Measurements from ENCODE around the gene CALY.

Gene CALY

DNA sequence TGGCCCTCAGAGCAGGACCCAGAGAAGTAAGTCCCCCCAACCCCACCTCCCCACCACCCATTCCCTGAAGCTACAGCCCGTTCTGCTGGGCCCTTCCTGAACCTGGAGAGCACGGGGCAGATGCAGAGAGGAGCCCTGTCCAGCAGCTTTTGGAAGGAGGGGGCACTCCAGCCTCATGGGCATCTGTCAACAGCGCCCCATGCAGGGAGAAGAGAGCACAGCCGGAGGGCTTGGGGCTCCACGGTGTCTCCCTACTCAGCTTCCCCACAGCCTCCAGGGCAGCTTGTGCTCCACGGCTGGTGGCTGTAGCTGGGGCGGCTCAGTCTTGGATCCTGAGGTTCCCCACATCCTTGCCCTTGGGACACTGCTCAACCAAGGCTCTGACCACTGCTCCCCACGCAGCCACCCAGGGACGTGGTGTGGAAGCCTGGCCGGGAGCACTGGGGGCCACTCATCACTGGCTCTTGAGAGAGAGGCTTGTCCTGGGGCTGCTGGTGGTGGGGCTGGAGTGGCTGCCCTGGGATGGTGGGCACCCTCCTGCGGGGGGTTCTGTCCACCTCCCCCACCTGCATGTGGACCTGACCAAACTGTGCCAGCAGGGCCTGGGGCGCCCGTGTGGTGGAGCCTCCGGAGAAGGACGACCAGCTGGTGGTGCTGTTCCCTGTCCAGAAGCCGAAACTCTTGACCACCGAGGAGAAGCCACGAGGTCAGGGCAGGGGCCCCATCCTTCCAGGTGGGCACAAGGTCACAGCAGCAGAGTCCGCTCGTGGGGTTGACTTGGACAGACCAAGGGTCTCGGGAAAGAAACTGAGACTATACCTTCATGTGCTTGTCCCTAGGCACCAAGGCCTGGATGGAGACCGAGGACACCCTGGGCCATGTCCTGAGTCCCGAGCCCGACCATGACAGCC lies 15.0 kb upstream of the CALY start:
- in situ Hi-C loops (cut with MboI; ENCODE audit: low sequenced_read_pairs) = no loop called here

DNA sequence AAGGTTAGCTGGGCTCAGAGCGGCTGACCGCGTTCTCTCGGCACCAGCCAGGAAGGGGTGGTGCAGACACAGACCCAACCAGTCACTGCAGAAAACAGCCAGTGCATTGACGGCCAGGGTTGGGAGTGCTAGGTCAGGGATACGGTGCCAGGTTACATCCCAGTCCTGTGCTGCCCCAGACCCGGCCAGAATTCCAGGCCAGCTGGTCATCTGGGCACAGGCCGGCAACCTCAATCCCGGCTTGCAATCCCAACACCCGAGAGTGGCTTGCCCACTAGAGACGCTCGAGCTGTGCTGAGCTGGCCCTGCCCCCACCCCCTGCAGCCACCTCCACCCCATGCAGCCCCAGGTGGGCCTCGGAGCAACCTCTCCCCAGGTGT lies 14.2 kb upstream of the CALY start:
- in situ Hi-C loops (cut with MboI; ENCODE audit: low sequenced_read_pairs) = no loop called here

DNA sequence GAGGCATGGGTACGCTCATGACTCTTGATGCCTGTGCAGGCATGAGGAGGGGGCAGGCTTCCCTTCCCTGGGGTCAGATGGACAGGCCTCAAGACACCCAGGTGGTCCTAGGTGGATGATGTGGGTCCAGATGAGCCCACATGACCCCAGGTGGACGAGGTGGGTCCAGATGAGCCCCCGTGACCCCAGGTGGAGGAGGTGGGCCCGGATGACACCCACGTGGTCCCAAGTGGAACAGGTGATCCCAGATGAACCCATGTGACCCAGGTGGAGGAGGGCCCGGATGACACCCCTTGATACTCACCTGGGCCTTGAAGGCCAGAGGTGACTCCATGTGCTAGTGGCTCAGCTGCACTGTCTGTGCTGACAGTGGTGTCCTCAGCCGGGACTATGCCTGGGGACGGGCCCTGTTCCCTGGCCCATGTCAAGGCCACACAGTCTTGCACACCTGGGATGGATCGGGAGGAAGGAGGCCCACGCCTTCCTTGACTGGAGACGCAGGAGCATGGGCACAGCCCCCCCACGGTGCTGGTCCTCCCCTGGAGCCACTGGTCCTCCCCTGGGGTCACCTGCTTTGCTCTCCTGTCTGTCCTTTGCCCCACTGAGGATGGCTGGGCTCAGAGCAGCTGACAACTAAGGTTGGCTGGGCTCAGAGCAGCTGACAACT lies 13.7 kb upstream of the CALY start:
- in situ Hi-C loops (cut with MboI; ENCODE audit: low sequenced_read_pairs) = no loop called here

DNA sequence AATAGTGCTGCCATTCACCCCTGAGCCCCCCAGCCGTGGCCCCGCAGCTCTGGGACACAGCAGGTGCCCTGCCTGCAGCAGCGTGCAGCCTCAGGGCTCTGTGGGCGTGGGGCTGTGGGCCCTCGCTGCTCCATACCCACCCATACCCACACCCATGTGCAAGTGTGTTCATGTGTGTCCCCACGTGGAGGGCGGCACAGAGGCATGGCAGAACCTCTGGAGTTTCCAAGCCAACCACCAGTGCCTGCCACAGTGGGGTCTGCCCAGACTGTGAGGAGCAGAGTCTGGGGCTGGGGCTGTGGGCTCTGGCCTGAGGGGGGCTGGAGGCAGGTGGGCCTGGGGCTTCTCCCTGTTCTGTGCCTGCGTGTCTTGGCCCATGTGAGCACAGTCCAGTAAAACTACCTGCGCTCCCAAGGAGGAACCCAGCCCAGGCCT lies 12.9 kb upstream of the CALY start:
- in situ Hi-C loops (cut with MboI; ENCODE audit: low sequenced_read_pairs) = no loop called here

DNA sequence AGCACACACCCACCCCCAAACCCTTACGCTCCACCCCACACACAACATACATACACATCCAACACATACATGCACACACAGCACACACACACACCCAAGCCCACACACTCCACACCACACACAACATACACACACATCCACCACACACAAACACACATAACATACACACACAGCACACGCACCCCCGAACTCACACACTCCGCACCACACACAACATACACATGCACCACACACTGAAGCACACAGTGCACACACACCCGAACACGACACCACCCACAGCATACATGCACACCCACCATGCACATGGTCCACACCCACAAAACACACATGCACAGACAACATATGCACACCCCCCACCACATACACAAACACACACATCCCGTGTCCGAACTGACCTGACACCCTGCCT lies 12.5 kb upstream of the CALY start:
- in situ Hi-C loops (cut with MboI; ENCODE audit: low sequenced_read_pairs) = no loop called here

DNA sequence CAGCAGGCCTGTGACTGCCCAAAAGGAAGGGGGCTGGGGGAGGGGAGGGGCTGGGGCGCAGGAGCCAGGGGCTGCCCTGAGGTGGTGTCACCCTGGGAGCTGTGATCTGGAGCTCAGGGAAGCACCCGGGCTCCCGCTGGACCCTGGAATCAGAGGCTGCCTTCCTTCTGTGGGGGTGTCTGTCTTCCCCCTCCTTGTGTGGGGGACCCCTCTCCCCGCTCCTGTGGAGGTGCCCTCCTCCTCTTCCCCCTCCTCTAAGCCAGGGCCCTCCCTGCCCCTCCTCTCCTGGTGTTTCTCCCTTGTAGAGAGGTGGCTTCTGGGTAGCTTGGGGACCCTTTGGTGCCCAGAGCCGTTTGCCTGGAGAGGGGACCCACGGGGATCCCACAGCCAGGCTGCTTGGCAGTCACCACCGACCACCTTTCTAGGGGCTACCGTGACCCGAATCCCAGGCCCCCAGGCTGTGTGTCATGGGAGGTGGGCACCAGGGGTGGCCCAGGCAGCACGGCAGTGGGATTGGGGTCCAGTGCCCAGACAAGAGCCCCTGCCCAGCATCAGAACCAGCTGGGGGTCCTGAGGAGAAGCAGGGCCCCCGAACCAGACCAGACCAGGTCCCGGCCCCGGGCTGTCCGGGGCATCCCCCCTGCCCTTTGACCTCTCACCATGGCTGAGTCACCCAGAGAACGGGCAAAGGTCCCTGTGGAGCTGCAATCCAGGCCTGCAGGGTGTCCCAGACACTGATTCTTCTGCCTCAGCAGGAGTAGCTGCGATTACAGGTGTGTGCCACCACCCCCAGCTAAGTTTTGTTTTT lies 11.2 kb upstream of the CALY start:
- in situ Hi-C loops (cut with MboI; ENCODE audit: low sequenced_read_pairs) = no loop called here

DNA sequence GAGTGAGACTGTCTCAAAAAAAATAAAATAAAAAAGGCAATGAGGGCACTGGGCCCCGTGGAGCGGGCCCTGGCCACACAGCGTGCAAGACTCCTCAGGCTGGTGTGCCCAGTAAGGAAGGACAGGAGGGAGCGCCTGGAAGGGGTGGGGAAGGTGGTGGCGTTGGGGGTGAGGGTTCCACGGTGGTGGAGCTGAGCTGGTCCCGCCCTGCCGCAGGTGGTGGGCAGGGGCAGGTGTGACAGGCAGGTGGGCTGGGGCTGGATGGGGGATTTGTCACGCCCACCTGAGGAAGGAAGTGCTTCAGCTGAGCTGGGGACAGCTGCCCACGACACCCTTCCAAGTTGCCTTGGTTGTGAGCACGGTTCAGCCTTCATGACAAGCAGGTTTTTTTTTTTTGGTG lies 9.7 kb upstream of the CALY start:
- in situ Hi-C loops (cut with MboI; ENCODE audit: low sequenced_read_pairs) = no loop called here

DNA sequence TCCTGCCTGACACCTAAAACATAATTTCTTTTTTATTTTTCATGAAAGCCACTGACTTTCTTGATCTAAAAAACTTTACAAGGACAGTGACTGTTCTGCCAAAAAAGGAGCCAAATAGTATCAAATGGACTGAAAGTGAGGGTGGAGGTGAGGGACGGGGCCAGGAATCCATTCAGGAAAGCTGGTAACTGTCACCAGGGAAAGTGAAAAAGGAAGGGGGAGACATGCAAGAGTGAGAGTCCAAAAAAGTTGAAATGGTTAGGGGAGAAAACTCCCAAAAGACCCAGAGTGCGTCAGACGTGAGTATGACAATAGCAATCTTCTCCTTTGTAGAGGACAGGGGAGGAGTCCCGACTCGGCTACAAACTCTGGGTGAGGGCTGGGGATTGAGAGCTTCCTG lies 7.5 kb upstream of the CALY start:
- in situ Hi-C loops (cut with MboI; ENCODE audit: low sequenced_read_pairs) = no loop called here

DNA sequence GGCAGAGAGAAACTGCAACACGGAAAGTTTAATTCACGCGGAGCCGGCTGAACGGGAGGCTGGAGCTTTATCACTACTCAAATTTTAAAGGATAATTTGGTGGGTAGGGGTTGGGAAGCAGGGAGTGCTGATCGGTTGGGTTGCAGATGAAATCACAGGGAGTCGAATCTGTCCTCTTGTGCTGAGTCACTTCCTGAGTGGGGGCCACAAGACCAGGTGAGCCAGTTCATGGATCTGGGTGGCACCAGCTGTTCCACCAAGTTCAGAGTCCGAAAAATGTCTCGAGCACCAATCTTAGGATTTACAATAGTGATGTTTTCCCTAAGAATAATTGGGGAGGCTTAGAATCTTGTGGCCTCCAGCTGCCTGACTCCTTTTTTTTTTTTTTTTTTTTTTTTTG lies 6.9 kb upstream of the CALY start:
- in situ Hi-C loops (cut with MboI; ENCODE audit: low sequenced_read_pairs) = no loop called here

DNA sequence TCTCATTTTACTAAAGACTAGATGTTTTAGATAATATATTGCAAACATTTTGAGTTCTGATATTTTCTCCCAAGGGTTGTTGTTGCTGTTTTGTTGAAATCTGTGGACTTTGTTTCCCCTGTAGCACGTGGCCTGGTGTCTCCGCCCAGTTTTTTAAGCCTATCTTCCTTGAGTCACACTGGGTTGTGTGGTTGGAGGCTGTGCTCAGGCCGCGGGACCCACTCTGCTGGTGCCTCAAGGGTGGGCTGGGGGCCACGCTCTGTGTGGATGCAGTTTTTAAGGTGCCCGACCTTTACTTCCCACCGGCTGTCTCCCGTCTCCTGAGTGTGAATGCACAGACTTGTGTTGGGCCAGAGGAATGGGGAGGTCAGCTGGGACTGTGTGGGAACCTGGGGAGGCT lies 6.2 kb upstream of the CALY start:
- in situ Hi-C loops (cut with MboI; ENCODE audit: low sequenced_read_pairs) = no loop called here

DNA sequence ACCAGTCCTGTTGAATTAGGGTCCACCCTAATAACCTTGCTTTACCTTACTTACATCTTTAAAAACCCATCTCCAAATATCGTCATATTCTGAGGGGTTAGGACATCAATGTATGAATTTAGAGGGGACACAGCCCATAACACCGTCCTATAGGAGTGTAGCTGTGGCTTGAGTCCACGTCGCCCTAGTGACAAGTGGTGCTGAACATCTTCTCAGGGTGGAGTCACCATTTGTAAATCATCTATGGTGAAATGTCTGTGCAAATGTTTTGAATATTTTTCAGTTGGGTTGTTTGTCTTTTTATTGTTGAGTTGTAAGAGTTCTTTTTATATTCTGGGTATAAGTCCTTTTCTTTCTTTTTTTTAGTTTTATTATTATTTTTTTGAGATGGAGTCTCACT lies 5.3 kb upstream of the CALY start:
- in situ Hi-C loops (cut with MboI; ENCODE audit: low sequenced_read_pairs) = no loop called here

DNA sequence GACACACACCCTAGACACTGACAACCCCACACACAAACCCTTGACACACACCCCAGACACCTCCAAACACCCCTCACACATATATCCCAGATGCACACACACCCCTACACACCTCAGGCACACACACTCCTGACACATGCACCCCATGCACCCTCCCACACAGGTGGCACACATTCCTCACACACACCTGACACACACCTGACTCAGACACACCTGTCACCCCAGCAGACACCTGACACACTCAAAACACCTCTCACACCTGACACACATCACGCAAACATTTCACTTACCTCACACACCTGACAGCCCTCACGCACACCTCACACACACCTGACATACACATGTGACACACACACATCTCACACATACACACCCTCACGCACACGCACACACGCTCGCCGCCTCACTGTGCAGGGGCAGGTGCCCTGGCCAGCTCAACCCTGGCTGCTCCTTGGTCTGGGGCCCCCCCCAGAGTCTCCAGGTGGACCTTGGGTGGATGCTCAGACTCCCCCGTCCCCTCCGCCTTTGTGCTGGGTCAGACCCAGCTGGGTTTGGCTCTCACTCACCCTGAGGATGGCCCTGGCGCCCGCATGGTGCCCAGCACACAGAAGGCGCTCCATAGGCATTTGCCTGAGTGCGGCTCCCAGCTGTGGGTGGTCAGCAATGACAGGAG lies 3.1 kb upstream of the CALY start:
- in situ Hi-C loops (cut with MboI; ENCODE audit: low sequenced_read_pairs) = no loop called here

DNA sequence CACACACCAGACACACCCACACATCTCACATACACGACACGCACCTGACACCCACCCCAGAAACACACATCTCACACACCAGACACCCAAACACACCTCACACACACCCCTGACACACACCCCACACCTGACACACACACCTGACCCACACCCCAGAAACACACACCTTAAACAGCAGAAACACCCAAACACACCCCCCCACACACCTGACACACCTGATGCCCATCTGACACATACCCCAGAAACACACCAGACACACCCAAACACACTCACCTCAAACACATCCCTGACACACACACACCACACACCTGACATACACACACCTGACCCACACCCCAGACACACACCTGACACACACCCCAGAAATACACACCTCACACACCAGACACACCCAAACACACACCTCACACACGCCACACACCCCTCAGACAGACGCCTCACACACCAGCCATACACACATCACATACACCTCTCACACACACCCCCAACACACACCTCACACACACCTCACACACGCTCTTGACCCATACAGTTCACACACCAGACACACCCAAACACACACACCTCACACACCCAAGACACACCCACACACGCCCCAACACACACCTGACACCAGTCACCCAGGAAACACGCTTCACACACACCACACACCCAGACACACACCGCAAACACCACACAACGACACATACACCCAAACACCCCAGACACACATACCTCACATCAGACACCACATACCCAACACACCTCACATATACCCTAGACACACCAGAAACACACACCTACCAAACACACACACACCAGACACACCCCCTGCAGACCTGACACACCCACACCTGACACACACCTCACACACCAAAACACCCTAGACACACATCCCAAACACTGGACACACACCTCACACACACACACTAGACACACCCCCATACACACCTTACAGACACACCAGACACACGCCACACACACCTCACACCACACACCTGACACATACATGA lies 1.7 kb upstream of the CALY start:
- in situ Hi-C loops (cut with MboI; ENCODE audit: low sequenced_read_pairs) = no loop called here

DNA sequence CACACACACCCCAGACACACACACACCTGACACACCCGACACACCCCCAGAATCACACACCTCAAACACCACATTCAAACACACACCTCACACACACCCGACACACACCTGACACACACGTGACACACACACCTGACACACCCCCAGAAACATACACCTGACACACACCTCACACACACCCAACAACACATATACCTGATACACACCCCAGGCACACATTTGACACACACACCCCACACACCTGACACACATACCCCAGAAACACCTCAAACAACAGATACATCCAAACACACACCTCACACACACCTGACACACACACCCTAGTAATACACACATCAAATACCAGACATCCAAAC lies 652 bp upstream of the CALY start:
- in situ Hi-C loops (cut with MboI; ENCODE audit: low sequenced_read_pairs) = no loop called here

DNA sequence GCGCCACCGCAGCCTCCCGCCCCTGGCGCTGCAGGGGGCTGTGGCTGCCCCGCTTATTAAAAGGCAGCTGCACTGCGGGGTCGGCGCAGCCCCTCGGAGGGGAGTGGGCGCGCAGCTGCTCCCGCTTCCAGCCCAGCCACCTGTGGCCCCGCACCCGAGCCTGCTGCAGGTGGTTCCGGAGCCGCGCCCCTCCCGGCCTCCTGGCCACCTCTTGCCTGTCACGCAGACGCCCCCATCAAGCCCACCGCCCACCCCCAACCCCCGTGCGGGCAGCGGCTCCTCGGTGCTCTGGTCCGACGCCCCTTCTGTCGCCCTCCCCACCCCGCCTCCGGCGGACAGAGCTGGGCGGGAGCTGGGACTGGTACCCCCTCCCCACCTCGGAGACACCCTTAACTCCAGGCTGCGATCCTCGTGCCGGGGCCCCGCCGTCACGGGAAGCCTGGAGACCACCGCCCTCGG lies 549 bp downstream of the CALY start:
- in situ Hi-C loops (cut with MboI; ENCODE audit: low sequenced_read_pairs) = no loop called here

DNA sequence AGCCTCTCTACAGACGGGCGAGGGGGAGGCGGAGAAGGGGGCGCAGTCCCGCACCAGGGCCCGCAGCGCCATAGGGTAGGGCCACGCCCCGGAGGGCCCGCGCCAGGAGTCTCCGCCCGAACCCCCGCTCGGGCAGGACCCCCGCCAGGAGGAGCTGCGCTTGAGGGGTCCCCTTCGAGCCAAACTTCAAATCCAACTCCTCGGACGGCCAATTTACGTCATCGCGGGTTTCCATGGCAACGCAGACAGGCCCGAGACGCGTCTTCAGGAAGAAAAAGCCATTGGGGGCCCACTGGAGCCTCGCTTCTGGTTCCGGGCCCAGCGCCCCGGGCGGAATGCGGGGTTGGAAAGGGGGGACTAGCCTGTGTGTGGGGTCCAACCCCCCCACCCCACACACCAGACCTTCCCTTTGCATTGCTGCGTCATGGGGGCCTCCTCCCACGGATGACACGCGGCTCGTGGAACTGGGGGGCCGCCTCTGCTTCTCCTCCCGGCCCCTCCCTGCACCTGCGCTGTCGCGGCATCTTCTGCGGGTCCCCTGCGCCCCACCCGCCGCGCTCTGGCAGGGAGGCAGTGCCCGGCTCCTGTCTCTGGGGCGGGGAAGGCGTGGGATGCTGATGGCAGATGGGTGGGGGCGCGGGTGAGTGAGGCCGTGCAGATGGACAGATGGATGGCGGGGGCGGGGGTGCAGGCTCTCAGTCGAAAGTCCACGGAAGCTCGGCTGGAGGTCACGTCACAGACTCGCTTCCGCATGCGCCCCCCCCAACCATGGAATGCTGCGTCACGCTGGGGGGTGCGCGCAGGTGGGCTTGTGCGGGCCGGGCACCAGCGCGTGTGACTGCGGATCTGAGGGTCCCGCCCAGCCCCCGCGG lies 1.2 kb downstream of the CALY start:
- in situ Hi-C loops (cut with MboI; ENCODE audit: low sequenced_read_pairs) = no loop called here

DNA sequence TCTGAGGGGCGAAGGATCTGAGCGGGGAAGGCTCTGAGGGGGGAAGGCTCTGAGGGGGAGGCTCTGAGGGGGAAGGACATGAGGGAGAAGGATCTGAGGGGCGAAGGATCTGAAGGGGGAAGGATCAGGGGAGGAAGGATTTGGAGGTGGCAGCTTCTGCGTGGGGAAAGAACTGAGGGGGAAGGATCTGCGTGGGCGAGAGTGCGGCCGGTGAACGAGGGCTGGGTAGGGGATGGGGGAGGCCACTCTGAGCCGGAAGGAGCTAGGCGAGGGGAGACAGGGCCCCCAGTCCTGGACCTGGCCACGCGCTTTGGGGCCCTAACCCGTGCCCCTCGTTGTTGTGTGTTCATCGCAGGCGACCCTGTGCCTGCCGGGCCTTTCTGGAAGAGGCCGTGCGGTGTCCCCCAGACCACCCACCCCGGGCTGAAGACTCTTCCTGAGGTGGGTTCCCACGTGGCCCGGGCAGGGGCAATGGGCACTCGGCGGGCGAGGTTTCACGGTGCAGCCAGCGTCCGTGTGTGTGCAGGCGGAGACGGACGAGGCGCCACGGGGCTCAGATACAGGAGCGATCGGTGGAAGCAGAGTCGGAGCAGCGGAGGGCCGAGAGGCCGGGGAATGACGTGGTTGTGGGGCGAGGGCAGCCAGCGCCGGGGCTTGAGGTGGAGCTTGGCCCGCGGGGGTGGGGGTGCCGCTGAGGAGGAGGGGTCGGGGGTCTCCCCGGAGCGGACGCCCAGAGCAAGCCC lies 2.0 kb downstream of the CALY start:
- in situ Hi-C loops (cut with MboI; ENCODE audit: low sequenced_read_pairs) = no loop called here
